Measurements from ENCODE around the gene DIAPH2.

DIAPH2 gene

GRCh38 chrX:97030947-97031346 lies 346.3 kb downstream of the DIAPH2 start:
- TF ChIP-seq CTCF (conservative IDR thresholded peaks at IDR 0.05; ENCODE audit: low read length) (no peak), EZH2phosphoT487 (IDR thresholded peaks at IDR 0.05; ENCODE audit: borderline replicate concordance) (no peak)
- H3K27me3 ChIP-seq (ENCODE audit: insufficient read depth, low read length, poor library complexity, severe bottlenecking), result no peaks in the 10 kb centered on the region
- H2AFZ ChIP-seq (ENCODE audit: low read length), result no peak overlapping the region
- no peak overlapping the region for H3K4me3 ChIP-seq (ENCODE audit: low read length, poor library complexity, severe bottlenecking)
- H3K4me1 ChIP-seq (ENCODE audit: insufficient read depth, low read length, poor library complexity, severe bottlenecking), result no peaks in the 10 kb centered on the region
- no peaks in the 10 kb centered on the region for H3F3A ChIP-seq (ENCODE audit: low read depth)
- no peaks in the 10 kb centered on the region for H3K9me2 ChIP-seq (replicated peaks; ENCODE audit: low read depth, low read length)
- no peak overlapping the region for H3K9ac ChIP-seq (ENCODE audit: low read depth, low read length, poor library complexity, severe bottlenecking)
- no peaks in the 10 kb centered on the region for H3K36me3 ChIP-seq (ENCODE audit: insufficient read depth, low read length)
- H3K9me3 ChIP-seq (ENCODE audit: insufficient read depth, low read depth, low read length), result no peaks in the 10 kb centered on the region
- H3K4me2 ChIP-seq (ENCODE audit: low read depth, low read length, poor library complexity, severe bottlenecking), result no peak overlapping the region
- no peaks in the 10 kb centered on the region for H3K79me2 ChIP-seq (ENCODE audit: insufficient read depth, low read length)
- no peaks in the 10 kb centered on the region for H4K20me1 ChIP-seq (ENCODE audit: insufficient read depth, low read length, poor library complexity, severe bottlenecking)

GRCh38 chrX:97039363-97040029 lies 354.9 kb downstream of the DIAPH2 start:
- Histone ChIP-seq H3K27me3 (ENCODE audit: insufficient read depth, low read length, poor library complexity, severe bottlenecking) (no peaks in the 10 kb centered on the region), H3K36me3 (ENCODE audit: insufficient read depth, low read length) (no peaks in the 10 kb centered on the region), H2AFZ (ENCODE audit: low read length) (no peak overlapping the region), H3K9ac (ENCODE audit: low read depth, low read length, poor library complexity, severe bottlenecking) (no peak overlapping the region), H3K79me2 (ENCODE audit: insufficient read depth, low read length) (no peaks in the 10 kb centered on the region), H3F3A (ENCODE audit: low read depth) (no peaks in the 10 kb centered on the region), H3K4me1 (ENCODE audit: insufficient read depth, low read length, poor library complexity, severe bottlenecking) (no peaks in the 10 kb centered on the region), H4K20me1 (ENCODE audit: insufficient read depth, low read length, poor library complexity, severe bottlenecking) (no peaks in the 10 kb centered on the region), H3K4me3 (ENCODE audit: low read length, poor library complexity, severe bottlenecking) (no peak overlapping the region), H3K4me2 (ENCODE audit: low read depth, low read length, poor library complexity, severe bottlenecking) (no peak overlapping the region), H3K9me2 (replicated peaks; ENCODE audit: low read depth, low read length) (no peaks in the 10 kb centered on the region), H3K9me3 (ENCODE audit: insufficient read depth, low read depth, low read length) (no peaks in the 10 kb centered on the region)
- TF ChIP-seq CTCF (conservative IDR thresholded peaks at IDR 0.05; ENCODE audit: low read length) (no peak), EZH2phosphoT487 (IDR thresholded peaks at IDR 0.05; ENCODE audit: borderline replicate concordance) (no peak)

- TF ChIP-seq EZH2phosphoT487 (IDR thresholded peaks at IDR 0.05; ENCODE audit: borderline replicate concordance), result no peak
- TF ChIP-seq CTCF (conservative IDR thresholded peaks at IDR 0.05; ENCODE audit: low read length), result no peak
- H3K4me2 ChIP-seq (ENCODE audit: low read depth, low read length, poor library complexity, severe bottlenecking), result no peak overlapping the region
- no peaks in the 10 kb centered on the region for H3K36me3 ChIP-seq (ENCODE audit: insufficient read depth, low read length)
- H3K27me3 ChIP-seq (ENCODE audit: insufficient read depth, low read length, poor library complexity, severe bottlenecking), result no peaks in the 10 kb centered on the region
- no peaks in the 10 kb centered on the region for H3K9me3 ChIP-seq (ENCODE audit: insufficient read depth, low read depth, low read length)
- no peak overlapping the region for H3K9ac ChIP-seq (ENCODE audit: low read depth, low read length, poor library complexity, severe bottlenecking)
- H4K20me1 ChIP-seq (ENCODE audit: insufficient read depth, low read length, poor library complexity, severe bottlenecking), result no peaks in the 10 kb centered on the region
- no peaks in the 10 kb centered on the region for H3K4me1 ChIP-seq (ENCODE audit: insufficient read depth, low read length, poor library complexity, severe bottlenecking)
- H3F3A ChIP-seq (ENCODE audit: low read depth), result no peaks in the 10 kb centered on the region
- no peaks in the 10 kb centered on the region for H3K9me2 ChIP-seq (replicated peaks; ENCODE audit: low read depth, low read length)
- no peaks in the 10 kb centered on the region for H3K79me2 ChIP-seq (ENCODE audit: insufficient read depth, low read length)
- H3K4me3 ChIP-seq (ENCODE audit: low read length, poor library complexity, severe bottlenecking), result no peak overlapping the region
- no peak overlapping the region for H2AFZ ChIP-seq (ENCODE audit: low read length)
Measured at GRCh38 chrX:97045470-97045869, 360.8 kb downstream of the DIAPH2 start.
